ENCODE data around the gene ZFAND5.

ZFAND5 gene, protein sequence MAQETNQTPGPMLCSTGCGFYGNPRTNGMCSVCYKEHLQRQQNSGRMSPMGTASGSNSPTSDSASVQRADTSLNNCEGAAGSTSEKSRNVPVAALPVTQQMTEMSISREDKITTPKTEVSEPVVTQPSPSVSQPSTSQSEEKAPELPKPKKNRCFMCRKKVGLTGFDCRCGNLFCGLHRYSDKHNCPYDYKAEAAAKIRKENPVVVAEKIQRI

DNA sequence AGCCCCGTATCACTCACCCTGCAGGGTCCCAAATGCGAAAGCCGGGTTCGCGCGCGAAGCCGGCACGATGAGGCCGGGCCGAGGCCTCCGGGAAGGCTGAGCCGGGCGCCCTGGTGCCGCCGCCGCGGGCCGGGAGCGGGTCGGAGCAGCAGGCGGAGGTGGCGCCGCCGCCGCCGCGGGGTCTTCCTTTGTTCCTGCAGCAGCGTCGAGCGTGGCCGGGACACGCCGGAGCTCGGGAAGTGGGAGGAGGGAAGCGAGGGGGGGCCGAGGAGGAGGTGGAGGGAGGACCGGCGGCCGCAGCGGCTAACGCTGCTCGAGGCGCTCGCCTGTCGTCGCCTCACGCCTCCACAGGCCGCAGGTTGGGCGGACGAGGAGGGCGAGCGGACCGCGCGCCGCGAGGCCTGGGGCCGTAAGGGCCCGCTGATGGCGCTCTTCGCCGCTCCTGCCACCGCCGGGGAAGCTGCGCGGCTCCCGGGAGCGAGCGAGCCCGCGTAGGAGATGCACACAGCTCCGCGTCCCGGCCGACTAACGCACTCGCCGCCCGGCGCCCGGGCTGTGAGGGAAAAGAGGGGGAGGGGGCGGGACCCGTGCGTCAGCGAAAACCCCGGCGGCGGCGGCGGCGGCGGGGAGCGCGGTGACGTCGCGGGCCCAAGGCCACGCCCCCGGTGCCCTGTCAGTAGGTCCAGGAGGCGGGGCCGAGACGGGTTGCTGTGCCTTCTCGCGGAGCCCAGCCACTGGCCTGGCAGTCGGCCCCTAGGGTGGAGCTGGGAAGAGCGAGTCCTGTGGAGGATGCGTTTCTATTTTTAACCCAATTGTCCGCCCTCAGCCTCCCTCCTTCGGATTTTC lies at the start of gene ZFAND5:
Gene ZFAND5, minus strand, starts transcription at position 530 of the 846 bp plus-strand sequence. CDS start 4,430 bp downstream, outside the sequence.
- TF ChIP-seq POLR2A (IDR thresholded peaks at IDR 0.05; ENCODE audit: low read length) (peak; percentile 99), GATA1 (IDR thresholded peaks at IDR 0.05; ENCODE audit: low read depth, low read length) (no peak)
- peak; percentile 97 to 99 for DNase-seq

DNA sequence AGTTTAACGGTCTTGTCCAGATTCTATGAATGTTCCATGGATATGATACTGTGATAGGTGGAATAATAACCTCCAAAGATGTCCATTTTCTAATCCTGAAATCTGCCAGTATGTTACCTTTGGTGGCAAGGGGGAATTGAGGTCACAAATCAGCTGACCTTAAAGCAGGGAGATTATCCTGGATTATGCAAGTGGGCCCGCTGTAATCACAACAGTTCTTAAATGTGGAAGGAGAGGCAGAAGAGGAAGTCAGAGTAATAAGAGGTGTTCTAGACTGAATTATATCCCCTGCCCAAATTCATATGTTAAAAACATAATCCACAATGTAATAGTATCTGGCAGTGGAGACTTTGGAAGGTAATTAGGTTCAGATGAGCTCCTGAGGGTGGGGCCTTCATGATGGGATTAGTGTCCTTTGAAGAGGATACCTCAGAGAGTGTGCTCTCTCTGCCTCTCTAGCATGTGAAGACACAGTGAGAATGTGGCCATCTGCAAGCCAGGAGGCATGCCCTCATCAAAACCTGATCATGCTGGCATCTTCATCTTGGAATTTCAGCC lies 47.6 kb upstream of the ZFAND5 start:
- TF ChIP-seq POLR2A (IDR thresholded peaks at IDR 0.05; ENCODE audit: low read length) (no peak), GATA1 (IDR thresholded peaks at IDR 0.05; ENCODE audit: low read depth, low read length) (no peak)
- no peak for DNase-seq

- TF ChIP-seq GATA1 (IDR thresholded peaks at IDR 0.05; ENCODE audit: low read depth, low read length): no peak
- TF ChIP-seq POLR2A (IDR thresholded peaks at IDR 0.05; ENCODE audit: low read length): no peak
- DNase-seq: no peak
These were observed 45.2 kb upstream of the ZFAND5 start for GRCh38 chr9:72410214-72410613.

DNA sequence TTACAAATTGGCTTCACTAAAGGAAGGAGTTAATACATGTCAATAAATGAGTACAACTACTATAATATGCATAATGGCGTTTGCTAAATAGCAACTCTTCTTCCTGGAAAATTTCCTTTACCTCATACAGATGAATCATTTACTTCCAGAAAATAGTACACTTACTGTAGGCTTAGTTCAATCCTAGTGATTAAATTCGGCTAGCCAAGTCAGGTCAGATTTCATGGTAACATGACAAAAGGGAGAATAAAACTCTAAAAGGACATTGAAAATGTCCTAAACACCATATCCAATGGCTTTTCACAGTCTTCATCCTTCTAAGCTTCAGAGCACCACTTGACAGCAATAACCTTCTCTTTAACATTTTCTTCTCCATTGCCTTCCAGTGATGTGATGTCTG lies 42.1 kb upstream of the ZFAND5 start:
- TF ChIP-seq GATA1 (IDR thresholded peaks at IDR 0.05; ENCODE audit: low read depth, low read length): no peak
- TF ChIP-seq POLR2A (IDR thresholded peaks at IDR 0.05; ENCODE audit: low read length): no peak
- DNase-seq: no peak

DNA sequence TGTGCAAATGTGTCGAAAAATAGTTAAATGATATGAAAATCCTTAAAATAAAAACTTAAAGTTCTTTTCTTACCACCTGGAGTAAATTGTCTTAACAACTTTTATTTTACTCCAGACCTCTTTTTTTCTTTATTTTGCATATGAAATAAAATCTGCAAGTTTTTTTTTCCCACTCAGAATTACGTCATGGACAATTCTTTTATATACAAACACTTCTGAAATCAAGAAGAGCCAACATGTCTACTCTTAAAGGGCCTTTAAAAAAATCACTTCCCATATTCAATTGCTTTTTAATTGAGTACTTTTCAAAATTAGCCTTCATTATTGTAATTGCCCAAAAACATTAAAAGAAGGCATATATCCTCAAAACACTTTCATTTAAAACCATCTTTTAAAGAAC lies 37.7 kb upstream of the ZFAND5 start:
- no peak for DNase-seq
- TF ChIP-seq GATA1 (IDR thresholded peaks at IDR 0.05; ENCODE audit: low read depth, low read length): no peak
- no peak for TF ChIP-seq POLR2A (IDR thresholded peaks at IDR 0.05; ENCODE audit: low read length)

GRCh38 chr9:72401396-72401795 lies 36.4 kb upstream of the ZFAND5 start:
- no peak for DNase-seq
- TF ChIP-seq POLR2A (IDR thresholded peaks at IDR 0.05; ENCODE audit: low read length) (no peak), GATA1 (IDR thresholded peaks at IDR 0.05; ENCODE audit: low read depth, low read length) (no peak)

- TF ChIP-seq POLR2A (IDR thresholded peaks at IDR 0.05; ENCODE audit: low read length): no peak
- TF ChIP-seq GATA1 (IDR thresholded peaks at IDR 0.05; ENCODE audit: low read depth, low read length): no peak
These were observed 35.9 kb upstream of the ZFAND5 start for GRCh38 chr9:72400866-72401265.

DNA sequence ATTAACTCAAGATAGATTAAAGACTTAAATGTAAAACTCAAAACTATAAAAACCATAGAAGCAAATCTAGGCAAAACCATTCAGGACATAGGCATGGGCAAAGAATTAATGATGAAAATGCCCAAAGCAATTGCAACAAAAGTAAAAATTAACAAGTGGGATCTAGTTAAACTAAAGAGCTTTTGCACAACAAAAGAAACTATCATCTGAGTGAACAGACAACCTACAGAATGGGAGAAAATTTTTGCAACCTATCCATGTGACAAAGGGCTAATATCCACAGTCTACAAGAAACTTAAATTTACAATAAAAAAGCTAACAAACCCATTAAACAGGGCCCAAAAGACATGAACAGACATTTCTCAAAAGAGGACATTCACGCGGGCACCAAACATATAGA lies 34.4 kb upstream of the ZFAND5 start:
- TF ChIP-seq POLR2A (IDR thresholded peaks at IDR 0.05; ENCODE audit: low read length) (no peak), GATA1 (IDR thresholded peaks at IDR 0.05; ENCODE audit: low read depth, low read length) (no peak)

More at GRCh38 chr9:72400866-72401265, 35.9 kb upstream of the ZFAND5 start:
- DNase-seq: no peak

DNA sequence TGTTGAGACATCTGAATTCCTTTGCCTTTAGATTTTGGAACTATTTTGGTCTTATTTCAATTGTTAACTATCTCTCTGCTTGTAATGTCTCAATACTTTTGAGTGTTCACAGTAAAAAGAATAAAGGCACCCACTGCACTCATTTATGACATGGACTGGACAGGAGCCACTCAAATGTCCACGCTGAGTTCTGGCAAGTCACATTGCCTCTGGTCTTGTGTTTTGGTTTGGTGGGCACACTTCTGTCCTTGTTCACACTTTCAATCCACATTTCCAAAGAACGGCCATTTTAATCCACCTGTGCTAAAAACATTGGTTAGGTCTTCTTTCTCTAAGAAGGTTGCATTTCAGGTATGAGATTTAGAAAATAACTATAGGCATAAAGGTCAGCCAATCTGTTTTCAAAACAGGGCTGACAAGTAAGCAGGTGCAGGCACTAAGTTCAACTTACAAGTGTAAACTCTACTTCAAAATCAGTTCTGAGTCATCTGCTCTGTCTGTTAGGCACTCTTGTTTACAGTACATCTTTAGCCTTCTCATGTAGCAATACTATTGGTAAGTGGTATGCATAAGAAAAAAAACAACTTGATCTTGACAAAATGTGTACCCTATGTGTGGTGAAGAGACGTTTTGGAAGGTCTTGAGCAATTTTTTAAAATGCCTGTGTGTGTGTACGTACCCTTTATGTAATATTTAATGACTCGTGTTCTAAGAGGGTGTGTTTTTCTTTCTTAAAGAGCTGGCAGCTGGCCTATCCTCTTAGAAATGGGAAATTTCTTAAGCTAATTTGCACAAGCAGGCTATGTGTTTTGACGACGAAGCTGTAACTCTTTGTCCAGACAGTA lies 31.5 kb upstream of the ZFAND5 start:
- TF ChIP-seq GATA1 (IDR thresholded peaks at IDR 0.05; ENCODE audit: low read depth, low read length): no peak
- TF ChIP-seq POLR2A (IDR thresholded peaks at IDR 0.05; ENCODE audit: low read length): no peak
- peak in 1 of 2 experiments; percentile 46 for DNase-seq

More for the DNA sequence above, 34.4 kb upstream of the ZFAND5 start:
- DNase-seq: no peak

- no peak for DNase-seq
- TF ChIP-seq POLR2A (IDR thresholded peaks at IDR 0.05; ENCODE audit: low read length) (no peak), GATA1 (IDR thresholded peaks at IDR 0.05; ENCODE audit: low read depth, low read length) (no peak)
These were observed 29.1 kb upstream of the ZFAND5 start for GRCh38 chr9:72394066-72394465.

DNA sequence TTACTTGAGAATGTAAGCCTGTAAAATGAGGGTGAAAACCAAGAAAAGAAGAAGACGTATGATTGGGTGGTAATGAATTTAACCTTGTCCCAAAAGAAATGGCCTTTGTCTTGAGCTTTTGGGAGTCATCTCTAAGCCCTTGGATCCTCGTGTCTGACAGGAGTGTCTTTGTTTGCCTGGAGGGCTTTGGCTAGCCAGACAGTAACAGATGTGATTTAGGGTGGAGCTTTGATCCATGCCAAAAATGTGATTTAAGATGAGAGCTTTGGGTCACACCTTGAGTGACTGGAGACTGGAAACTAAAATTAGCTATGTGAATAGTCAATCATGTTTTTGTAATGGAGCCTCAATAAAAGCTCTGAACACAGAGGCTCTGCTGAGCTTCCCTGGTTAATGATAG lies 25.9 kb upstream of the ZFAND5 start:
- no peak for DNase-seq

DNA sequence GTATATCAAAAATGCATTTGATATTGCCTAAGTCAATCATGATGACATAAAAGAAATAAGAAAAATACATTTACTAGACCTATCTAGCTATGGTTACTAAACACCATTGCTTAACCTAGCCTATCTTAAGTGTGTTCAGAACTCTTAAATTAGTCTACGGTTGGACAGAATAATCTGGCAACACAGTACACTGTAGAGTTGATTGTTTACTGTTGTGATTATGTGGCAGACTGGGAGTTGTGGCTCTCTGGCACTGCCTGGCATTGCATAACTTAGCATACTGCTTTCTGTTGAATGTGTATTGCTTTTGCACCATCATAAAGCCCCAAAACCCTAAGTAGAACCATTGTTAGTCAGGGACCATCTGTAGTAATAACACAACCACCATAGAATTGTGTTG lies 21.2 kb upstream of the ZFAND5 start:
- no peak for DNase-seq
- no peak for TF ChIP-seq GATA1 (IDR thresholded peaks at IDR 0.05; ENCODE audit: low read depth, low read length)
- TF ChIP-seq POLR2A (IDR thresholded peaks at IDR 0.05; ENCODE audit: low read length): no peak

More for the DNA sequence above, 25.9 kb upstream of the ZFAND5 start:
- TF ChIP-seq POLR2A (IDR thresholded peaks at IDR 0.05; ENCODE audit: low read length): no peak
- no peak for TF ChIP-seq GATA1 (IDR thresholded peaks at IDR 0.05; ENCODE audit: low read depth, low read length)

- TF ChIP-seq GATA1 (IDR thresholded peaks at IDR 0.05; ENCODE audit: low read depth, low read length) (no peak), POLR2A (IDR thresholded peaks at IDR 0.05; ENCODE audit: low read length) (no peak)
- DNase-seq: no peak
These were observed 19.9 kb upstream of the ZFAND5 start for GRCh38 chr9:72384710-72385485.
